ENCODE results near the gene DCLK3. TPM values are rescaled to one million over a fixed set of nuclear protein-coding genes. Genes with fewer than 3 reads are reported as not detected.

Gene DCLK3
- total RNA-seq, 2 donors from 2014 or later = not detected

- no peaks in the 10 kb centered on the region for H3K9me3 ChIP-seq (ENCODE audit: control insufficient read depth, low read length, poor library complexity, severe bottlenecking)
- Mint-ChIP-seq H3K27ac (no peak overlapping the region), H3K36me3 (ENCODE audit: low read depth) (no peaks in the 10 kb centered on the region), H3K4me3 (no peak overlapping the region), H3K27me3 (peaks cover 4% of the 10 kb centered on the region), H3K4me1 (no peaks in the 10 kb centered on the region)
- no peak for ATAC-seq
- no peak for DNase-seq
Measured at GRCh38 chr3:36714343-36715086, 49.8 kb downstream of the DCLK3 start.

- Mint-ChIP-seq H3K36me3 (ENCODE audit: low read depth) (no peaks in the 10 kb centered on the region), H3K4me1 (no peaks in the 10 kb centered on the region), H3K4me3 (no peak overlapping the region), H3K27me3 (peaks cover 7% of the 10 kb centered on the region), H3K27ac (no peak overlapping the region)
- DNase-seq (no peak), ATAC-seq (no peak)
- H3K9me3 ChIP-seq (ENCODE audit: control insufficient read depth, low read length, poor library complexity, severe bottlenecking) = no peaks in the 10 kb centered on the region
Measured at GRCh38 chr3:36713904-36714303, 50.4 kb downstream of the DCLK3 start.

GRCh38 chr3:36710606-36711005 lies 53.7 kb downstream of the DCLK3 start:
- H3K4me1 Mint-ChIP-seq = peaks cover 5% of the 10 kb centered on the region
- peaks cover 15% of the 10 kb centered on the region for H3K27me3 Mint-ChIP-seq
- DNase-seq = no peak
- no peak for ATAC-seq
- H3K27ac Mint-ChIP-seq = no peak overlapping the region
- H3K36me3 Mint-ChIP-seq (ENCODE audit: low read depth) = no peaks in the 10 kb centered on the region
- no peaks in the 10 kb centered on the region for H3K9me3 ChIP-seq (ENCODE audit: control insufficient read depth, low read length, poor library complexity, severe bottlenecking)
- H3K4me3 Mint-ChIP-seq = no peak overlapping the region

GRCh38 chr3:36709826-36710365 lies 54.5 kb downstream of the DCLK3 start:
- Mint-ChIP-seq H3K27me3 (peaks cover 16% of the 10 kb centered on the region), H3K36me3 (ENCODE audit: low read depth) (no peaks in the 10 kb centered on the region), H3K4me1 (peaks cover 5% of the 10 kb centered on the region), H3K4me3 (no peak overlapping the region), H3K27ac (peak overlapping the region; percentile 25)
- ATAC-seq (no peak), DNase-seq (no peak)
- no peaks in the 10 kb centered on the region for H3K9me3 ChIP-seq (ENCODE audit: control insufficient read depth, low read length, poor library complexity, severe bottlenecking)

- H3K36me3 Mint-ChIP-seq (ENCODE audit: low read depth) = peaks cover 2% of the 10 kb centered on the region
- no peak overlapping the region for H3K27ac Mint-ChIP-seq
- H3K4me3 Mint-ChIP-seq = no peak overlapping the region
- peaks cover 22% of the 10 kb centered on the region for H3K27me3 Mint-ChIP-seq
- H3K9me3 ChIP-seq (ENCODE audit: control insufficient read depth, low read length, poor library complexity, severe bottlenecking) = no peaks in the 10 kb centered on the region
- ATAC-seq (no peak), DNase-seq (no peak)
- peaks cover 5% of the 10 kb centered on the region for H3K4me1 Mint-ChIP-seq
Measured at GRCh38 chr3:36709281-36709680, 55.1 kb downstream of the DCLK3 start.

GRCh38 chr3:36707623-36708409 lies 56.5 kb downstream of the DCLK3 start:
- H3K9me3 ChIP-seq (ENCODE audit: control insufficient read depth, low read length, poor library complexity, severe bottlenecking) = no peaks in the 10 kb centered on the region
- peaks cover 5% of the 10 kb centered on the region for H3K4me1 Mint-ChIP-seq
- ATAC-seq (no peak), DNase-seq (no peak)
- no peak overlapping the region for H3K27ac Mint-ChIP-seq
- peaks cover 31% of the 10 kb centered on the region for H3K27me3 Mint-ChIP-seq
- H3K36me3 Mint-ChIP-seq (ENCODE audit: low read depth) = peaks cover 2% of the 10 kb centered on the region
- H3K4me3 Mint-ChIP-seq = no peak overlapping the region

- peaks cover 35% of the 10 kb centered on the region for H3K27me3 Mint-ChIP-seq
- no peak overlapping the region for H3K27ac Mint-ChIP-seq
- peaks cover 5% of the 10 kb centered on the region for H3K4me1 Mint-ChIP-seq
Measured at GRCh38 chr3:36705015-36705414, 59.3 kb downstream of the DCLK3 start.

GRCh38 chr3:36704280-36704679 lies 60.1 kb downstream of the DCLK3 start:
- DNase-seq (no peak), ATAC-seq (no peak)
- no peaks in the 10 kb centered on the region for H3K9me3 ChIP-seq (ENCODE audit: control insufficient read depth, low read length, poor library complexity, severe bottlenecking)
- H3K36me3 Mint-ChIP-seq (ENCODE audit: low read depth) = peaks cover 2% of the 10 kb centered on the region
- peaks cover 5% of the 10 kb centered on the region for H3K4me1 Mint-ChIP-seq
- no peak overlapping the region for H3K4me3 Mint-ChIP-seq
- H3K27ac Mint-ChIP-seq = no peak overlapping the region
- H3K27me3 Mint-ChIP-seq = peaks cover 32% of the 10 kb centered on the region

More at GRCh38 chr3:36705015-36705414, 59.3 kb downstream of the DCLK3 start:
- H3K4me3 Mint-ChIP-seq = no peak overlapping the region
- H3K9me3 ChIP-seq (ENCODE audit: control insufficient read depth, low read length, poor library complexity, severe bottlenecking) = no peaks in the 10 kb centered on the region
- DNase-seq (no peak), ATAC-seq (no peak)
- peaks cover 2% of the 10 kb centered on the region for H3K36me3 Mint-ChIP-seq (ENCODE audit: low read depth)

GRCh38 chr3:36701249-36701572 lies 63.1 kb downstream of the DCLK3 start:
- Mint-ChIP-seq H3K27me3 (peaks cover 30% of the 10 kb centered on the region), H3K4me1 (no peaks in the 10 kb centered on the region), H3K36me3 (ENCODE audit: low read depth) (peaks cover 2% of the 10 kb centered on the region), H3K4me3 (no peak overlapping the region), H3K27ac (no peak overlapping the region)
- no peaks in the 10 kb centered on the region for H3K9me3 ChIP-seq (ENCODE audit: control insufficient read depth, low read length, poor library complexity, severe bottlenecking)
- ATAC-seq (no peak), DNase-seq (no peak)

- Mint-ChIP-seq H3K4me3 (no peak overlapping the region), H3K27me3 (peaks cover 28% of the 10 kb centered on the region), H3K4me1 (no peaks in the 10 kb centered on the region), H3K27ac (no peak overlapping the region), H3K36me3 (ENCODE audit: low read depth) (peaks cover 2% of the 10 kb centered on the region)
- peak; percentile 51 for ATAC-seq
- no peak for DNase-seq
- no peaks in the 10 kb centered on the region for H3K9me3 ChIP-seq (ENCODE audit: control insufficient read depth, low read length, poor library complexity, severe bottlenecking)
Measured at GRCh38 chr3:36700537-36701248, 63.7 kb downstream of the DCLK3 start.

GRCh38 chr3:36698314-36698713 lies 66.0 kb downstream of the DCLK3 start:
- Mint-ChIP-seq H3K4me3 (no peak overlapping the region), H3K27me3 (peaks cover 21% of the 10 kb centered on the region), H3K36me3 (ENCODE audit: low read depth) (no peaks in the 10 kb centered on the region), H3K4me1 (peaks cover 2% of the 10 kb centered on the region), H3K27ac (no peak overlapping the region)
- ATAC-seq (no peak), DNase-seq (no peak)
- H3K9me3 ChIP-seq (ENCODE audit: control insufficient read depth, low read length, poor library complexity, severe bottlenecking) = no peaks in the 10 kb centered on the region

GRCh38 chr3:36697229-36698001 lies 66.9 kb downstream of the DCLK3 start:
- Mint-ChIP-seq H3K4me3 (no peak overlapping the region), H3K27me3 (peaks cover 16% of the 10 kb centered on the region), H3K36me3 (ENCODE audit: low read depth) (no peaks in the 10 kb centered on the region), H3K4me1 (peaks cover 2% of the 10 kb centered on the region), H3K27ac (no peak overlapping the region)
- H3K9me3 ChIP-seq (ENCODE audit: control insufficient read depth, low read length, poor library complexity, severe bottlenecking) = no peaks in the 10 kb centered on the region
- ATAC-seq (no peak), DNase-seq (no peak)

Data from T-helper 17 cell (primary cell).